ENCODE data around the gene ITPA. TPM values are rescaled to one million over a fixed set of nuclear protein-coding genes. Genes with fewer than 3 reads are reported as not detected.

Gene ITPA
- total RNA-seq, 1 experiment from 2014 or later = 77.3 TPM

DNA sequence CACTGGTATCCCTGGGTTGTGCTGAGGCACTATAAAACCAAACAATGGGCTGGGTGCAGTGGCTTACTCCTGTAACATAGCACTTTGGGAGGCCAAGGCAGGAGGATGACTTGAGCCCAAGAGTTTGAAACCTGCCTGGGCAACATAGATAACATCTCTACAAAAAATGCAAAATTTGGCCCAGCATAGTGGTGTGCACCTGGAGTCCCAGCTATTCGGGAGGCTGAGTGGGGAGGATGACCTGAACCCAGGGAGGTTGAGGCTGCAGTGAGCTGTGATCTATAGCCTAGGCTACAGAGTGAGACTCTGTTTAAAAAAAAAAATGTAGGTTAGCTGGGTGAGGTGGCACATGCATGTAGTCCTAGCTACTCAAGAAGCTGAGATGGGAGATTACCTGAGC is 37.4 kb downstream of the ITPA start (continued):
- TF ChIP-seq, protein P1, sequence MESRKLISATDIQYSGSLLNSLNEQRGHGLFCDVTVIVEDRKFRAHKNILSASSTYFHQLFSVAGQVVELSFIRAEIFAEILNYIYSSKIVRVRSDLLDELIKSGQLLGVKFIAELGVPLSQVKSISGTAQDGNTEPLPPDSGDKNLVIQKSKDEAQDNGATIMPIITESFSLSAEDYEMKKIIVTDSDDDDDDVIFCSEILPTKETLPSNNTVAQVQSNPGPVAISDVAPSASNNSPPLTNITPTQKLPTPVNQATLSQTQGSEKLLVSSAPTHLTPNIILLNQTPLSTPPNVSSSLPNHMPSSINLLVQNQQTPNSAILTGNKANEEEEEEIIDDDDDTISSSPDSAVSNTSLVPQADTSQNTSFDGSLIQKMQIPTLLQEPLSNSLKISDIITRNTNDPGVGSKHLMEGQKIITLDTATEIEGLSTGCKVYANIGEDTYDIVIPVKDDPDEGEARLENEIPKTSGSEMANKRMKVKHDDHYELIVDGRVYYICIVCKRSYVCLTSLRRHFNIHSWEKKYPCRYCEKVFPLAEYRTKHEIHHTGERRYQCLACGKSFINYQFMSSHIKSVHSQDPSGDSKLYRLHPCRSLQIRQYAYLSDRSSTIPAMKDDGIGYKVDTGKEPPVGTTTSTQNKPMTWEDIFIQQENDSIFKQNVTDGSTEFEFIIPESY (IDR thresholded peaks at IDR 0.05; ENCODE audit: extremely low read depth, insufficient replicate concordance, low read length) = no peak
- TF ChIP-seq SP1 (IDR thresholded peaks at IDR 0.05; ENCODE audit: low read depth) = no peak
- TF ChIP-seq ZNF274 (IDR thresholded peaks at IDR 0.05; ENCODE audit: low read depth, low read length) = no peak
- TF ChIP-seq POLR2AphosphoS5 (IDR thresholded peaks at IDR 0.05; ENCODE audit: low read depth, low read length) = no peak
- no peak for TF ChIP-seq JUND (IDR thresholded peaks at IDR 0.05)

DNA sequence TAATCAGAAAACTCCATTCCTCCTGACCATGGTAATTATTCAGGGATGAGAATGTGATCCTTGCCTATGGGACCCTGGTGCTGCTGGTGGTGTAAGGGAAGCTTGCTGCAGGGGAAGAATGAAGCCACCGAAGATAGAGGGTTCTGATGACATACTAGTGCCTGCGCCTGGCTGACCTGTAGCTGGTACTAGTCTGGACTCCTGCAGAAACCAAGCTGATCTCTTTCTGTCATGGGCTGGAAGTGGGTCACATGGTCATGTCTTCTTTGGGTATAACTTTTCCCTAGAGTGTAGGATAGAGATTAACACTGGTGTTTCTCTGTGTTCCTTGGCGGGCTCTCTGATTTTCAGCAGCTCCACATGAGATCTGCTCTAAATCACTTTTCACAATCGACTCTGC is 38.3 kb downstream of the ITPA start:
- TF ChIP-seq YY1 (IDR thresholded peaks at IDR 0.05; ENCODE audit: extremely low read depth, insufficient replicate concordance, low read depth, low read length) (no peak), POLR2AphosphoS5 (IDR thresholded peaks at IDR 0.05; ENCODE audit: low read depth, low read length) (no peak), ZFX (IDR thresholded peaks at IDR 0.05) (no peak), EZH2phosphoT487 (IDR thresholded peaks at IDR 0.05; ENCODE audit: borderline replicate concordance) (no peak), TCF7L2 (IDR thresholded peaks at IDR 0.05; ENCODE audit: borderline replicate concordance, extremely low read depth, insufficient read depth, insufficient read length) (no peak), SRF (IDR thresholded peaks at IDR 0.05; ENCODE audit: low read depth) (no peak), ZNF274 (IDR thresholded peaks at IDR 0.05; ENCODE audit: low read depth, low read length) (no peak), FOSL1 (IDR thresholded peaks at IDR 0.05; ENCODE audit: low read depth) (no peak), SIN3A (IDR thresholded peaks at IDR 0.05; ENCODE audit: low read depth) (no peak), ELF1 (IDR thresholded peaks at IDR 0.05; ENCODE audit: borderline replicate concordance, low read depth) (no peak), SP1 (IDR thresholded peaks at IDR 0.05; ENCODE audit: low read depth) (no peak), JUND (IDR thresholded peaks at IDR 0.05) (no peak)
- ATAC-seq (no peak), DNase-seq (ENCODE audit: low read depth, low spot score) (no peak)
- ChIA-PET POLR2A (no interaction called here), RAD21 (ENCODE audit: low non-redundant PET in 1 of 2, low total read pairs in 2 of 2, uncharacterized antibody in 2 of 2, unreplicated experiment in 2 of 2) (no interaction called here), CTCF (interaction anchor here (1.3 to 1.7 kb wide), 2 partner anchors 11 to 29 kb away, joined by 4 to 5 read pairs; no protein-coding TSS in a partner anchor)
- Histone ChIP-seq H2AFZ (ENCODE audit: low read depth, low read length, poor library complexity, severe bottlenecking) (no peak overlapping the region), H3K27me3 (ENCODE audit: insufficient read depth, low read length) (no peaks in the 10 kb centered on the region), H3K79me2 (ENCODE audit: insufficient read depth, low read length) (no peaks in the 10 kb centered on the region), H3K9me3 (ENCODE audit: control insufficient read depth in 1 of 2, insufficient read depth in 1 of 2, low read depth in 1 of 2, low read length in 2 of 2) (no peaks in the 10 kb centered on the region), H4K20me1 (ENCODE audit: insufficient read depth) (no peaks in the 10 kb centered on the region), H3K4me3 (replicated peaks in 1 of 2; ENCODE audit: low read depth in 1 of 2, low read length in 2 of 2) (no peak overlapping the region), H3K9ac (ENCODE audit: low read length) (no peak overlapping the region), H3K27ac (ENCODE audit: low read depth, low read length) (no peak overlapping the region), H3K36me3 (ENCODE audit: control insufficient read depth in 1 of 2, insufficient read depth in 2 of 2, low read length in 2 of 2) (no peaks in the 10 kb centered on the region), H3K4me2 (ENCODE audit: low read length) (no peak overlapping the region), H3K4me1 (ENCODE audit: control insufficient read depth in 1 of 2, insufficient read depth in 2 of 2, low read length in 2 of 2) (no peaks in the 10 kb centered on the region; a peak in 1 of 4 replicates), H3K9me2 (ENCODE audit: insufficient read depth) (no peaks in the 10 kb centered on the region)
- intact Hi-C loops (cut with micrococcal nuclease) = no loop called here
- BruUV-seq (replicated peaks) = no TSS peak

Measured in HCT116 (cell line).